Measurements from ENCODE around the gene ZNF423. TPM values are rescaled to one million over a fixed set of nuclear protein-coding genes. Genes with fewer than 3 reads are reported as not detected.

ZNF423 gene
- total RNA-seq, 1 donor: 11.6 TPM

DNA sequence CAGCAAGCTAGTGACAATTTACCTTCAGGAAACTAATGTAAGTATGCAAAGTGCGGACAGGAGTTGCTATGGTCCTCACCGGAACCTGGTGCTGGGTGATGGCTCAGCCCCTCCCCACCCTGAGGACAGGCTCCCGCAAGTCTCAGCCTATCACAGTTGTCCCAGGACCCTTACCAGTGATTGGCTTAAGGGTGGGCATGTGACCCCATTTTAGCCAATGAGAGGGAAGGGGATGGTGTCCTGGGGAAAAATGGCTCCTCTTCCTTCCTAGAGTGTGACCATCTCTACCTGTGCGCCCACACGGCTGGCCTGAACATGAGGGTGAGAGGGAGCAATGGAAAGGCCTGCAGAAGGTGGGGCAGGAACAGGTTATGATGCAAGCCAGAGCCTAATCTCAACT is 401.9 kb downstream of the ZNF423 start:
- H3K27ac ChIP-seq (ENCODE audit: low read depth, low read length): no peak overlapping the region
- no peak for TF ChIP-seq CTCF (IDR thresholded peaks at IDR 0.05; ENCODE audit: extremely low read depth, low read depth, low read length)
- H3K4me1 ChIP-seq (ENCODE audit: insufficient read depth, low read length): no peaks in the 10 kb centered on the region
- no peaks in the 10 kb centered on the region for H3K9me3 ChIP-seq (ENCODE audit: low read depth, low read length)
- no peaks in the 10 kb centered on the region for H4K20me1 ChIP-seq (ENCODE audit: insufficient read depth, low read length)
- H3K4me3 ChIP-seq (ENCODE audit: insufficient read depth, low read length): no peak overlapping the region
- no peak for DNase-seq (ENCODE audit: insufficient read length, low spot score, missing footprints)
- H3K27me3 ChIP-seq (ENCODE audit: insufficient read depth, low read length): no peaks in the 10 kb centered on the region
- H3K4me2 ChIP-seq (ENCODE audit: insufficient read depth, low read length): no peak overlapping the region
- no peak overlapping the region for H2AFZ ChIP-seq (ENCODE audit: low read length)
- no peaks in the 10 kb centered on the region for H3K79me2 ChIP-seq (ENCODE audit: insufficient read depth, low read length)
- no peaks in the 10 kb centered on the region for H3K36me3 ChIP-seq (ENCODE audit: insufficient read depth, low read length)

DNA sequence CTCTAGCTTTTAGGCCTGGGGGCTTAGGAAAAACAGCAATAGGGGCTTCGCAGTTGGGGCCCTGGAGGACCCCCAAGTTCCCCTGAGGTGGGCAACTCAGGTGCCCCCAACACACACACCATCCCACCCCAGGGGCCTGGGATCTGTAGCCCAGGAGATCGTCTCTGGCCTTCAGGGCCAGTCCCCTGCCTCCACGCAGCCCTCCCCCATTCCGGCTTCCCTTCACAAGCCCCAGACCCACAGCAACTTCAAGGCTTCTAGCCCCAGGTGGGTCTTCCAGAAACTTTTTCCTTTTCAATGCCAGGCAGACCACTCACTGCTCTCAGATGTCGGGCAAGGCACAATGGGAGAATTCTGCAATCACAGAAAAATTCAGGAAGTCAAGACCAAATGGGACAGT is 402.9 kb downstream of the ZNF423 start:
- Histone ChIP-seq H3K36me3 (ENCODE audit: insufficient read depth, low read length) (no peaks in the 10 kb centered on the region), H3K4me2 (ENCODE audit: insufficient read depth, low read length) (no peak overlapping the region), H3K9me3 (ENCODE audit: low read depth, low read length) (no peaks in the 10 kb centered on the region)

GRCh38 chr16:49452578-49452977 is 403.3 kb downstream of the ZNF423 start:
- H3K4me1 ChIP-seq (ENCODE audit: insufficient read depth, low read length): no peaks in the 10 kb centered on the region
- H4K20me1 ChIP-seq (ENCODE audit: insufficient read depth, low read length): no peaks in the 10 kb centered on the region
- no peak for TF ChIP-seq CTCF (IDR thresholded peaks at IDR 0.05; ENCODE audit: extremely low read depth, low read depth, low read length)
- no peaks in the 10 kb centered on the region for H3K36me3 ChIP-seq (ENCODE audit: insufficient read depth, low read length)
- H3K4me3 ChIP-seq (ENCODE audit: insufficient read depth, low read length): no peak overlapping the region
- no peak for DNase-seq (ENCODE audit: insufficient read length, low spot score, missing footprints)
- H3K27me3 ChIP-seq (ENCODE audit: insufficient read depth, low read length): no peaks in the 10 kb centered on the region
- H2AFZ ChIP-seq (ENCODE audit: low read length): no peak overlapping the region
- H3K27ac ChIP-seq (ENCODE audit: low read depth, low read length): no peak overlapping the region
- H3K4me2 ChIP-seq (ENCODE audit: insufficient read depth, low read length): no peak overlapping the region
- no peaks in the 10 kb centered on the region for H3K79me2 ChIP-seq (ENCODE audit: insufficient read depth, low read length)
- H3K9me3 ChIP-seq (ENCODE audit: low read depth, low read length): no peaks in the 10 kb centered on the region

More for the DNA sequence above, 402.9 kb downstream of the ZNF423 start:
- Histone ChIP-seq H3K27me3 (ENCODE audit: insufficient read depth, low read length) (no peaks in the 10 kb centered on the region), H3K79me2 (ENCODE audit: insufficient read depth, low read length) (no peaks in the 10 kb centered on the region), H3K27ac (ENCODE audit: low read depth, low read length) (no peak overlapping the region), H4K20me1 (ENCODE audit: insufficient read depth, low read length) (no peaks in the 10 kb centered on the region), H3K4me3 (ENCODE audit: insufficient read depth, low read length) (no peak overlapping the region), H3K4me1 (ENCODE audit: insufficient read depth, low read length) (no peaks in the 10 kb centered on the region), H2AFZ (ENCODE audit: low read length) (no peak overlapping the region)
- no peak for DNase-seq (ENCODE audit: insufficient read length, low spot score, missing footprints)
- TF ChIP-seq CTCF (IDR thresholded peaks at IDR 0.05; ENCODE audit: extremely low read depth, low read depth, low read length): no peak

DNA sequence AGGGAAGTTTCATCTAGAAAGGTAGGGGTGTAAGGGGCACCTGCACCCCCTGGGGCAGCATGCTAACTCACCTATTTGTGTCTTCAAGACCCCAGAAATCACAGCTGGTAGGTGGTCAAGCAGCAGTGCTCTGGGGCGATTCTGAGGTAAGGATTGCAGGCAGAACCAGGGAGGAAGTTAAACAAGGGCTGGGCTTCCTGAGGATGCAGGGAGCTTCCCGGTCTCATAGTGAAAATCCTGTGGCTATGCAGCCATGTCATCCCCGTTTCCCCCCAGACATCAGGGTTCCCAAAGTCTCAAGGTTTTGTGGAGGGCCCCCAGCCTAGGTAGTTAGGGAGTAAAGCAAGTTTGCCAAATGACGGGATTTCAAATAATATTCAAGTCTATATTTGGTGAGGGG is 403.8 kb downstream of the ZNF423 start:
- no peaks in the 10 kb centered on the region for H3K27me3 ChIP-seq (ENCODE audit: insufficient read depth, low read length)
- no peaks in the 10 kb centered on the region for H3K4me1 ChIP-seq (ENCODE audit: insufficient read depth, low read length)
- no peaks in the 10 kb centered on the region for H3K9me3 ChIP-seq (ENCODE audit: low read depth, low read length)
- TF ChIP-seq CTCF (IDR thresholded peaks at IDR 0.05; ENCODE audit: extremely low read depth, low read depth, low read length): no peak
- no peaks in the 10 kb centered on the region for H4K20me1 ChIP-seq (ENCODE audit: insufficient read depth, low read length)
- no peak for DNase-seq (ENCODE audit: insufficient read length, low spot score, missing footprints)
- no peaks in the 10 kb centered on the region for H3K36me3 ChIP-seq (ENCODE audit: insufficient read depth, low read length)
- H2AFZ ChIP-seq (ENCODE audit: low read length): no peak overlapping the region
- H3K4me2 ChIP-seq (ENCODE audit: insufficient read depth, low read length): no peak overlapping the region
- H3K79me2 ChIP-seq (ENCODE audit: insufficient read depth, low read length): no peaks in the 10 kb centered on the region
- no peak overlapping the region for H3K4me3 ChIP-seq (ENCODE audit: insufficient read depth, low read length)
- H3K27ac ChIP-seq (ENCODE audit: low read depth, low read length): no peak overlapping the region
